Measurements from ENCODE around the gene SCUBE2. TPM values are rescaled to one million over a fixed set of nuclear protein-coding genes. Genes with fewer than 3 reads are reported as not detected.

The SCUBE2 gene
- total and polyA plus RNA-seq, 2 donors (not counting 1 experiment from before 2014, with no cell fraction given): not detected

- Histone ChIP-seq H3K79me2 (ENCODE audit: control insufficient read depth, insufficient read depth, low read length) (no peaks in the 10 kb centered on the region), H4K20me1 (ENCODE audit: control insufficient read depth, insufficient read depth, low read length, poor library complexity, severe bottlenecking) (no peaks in the 10 kb centered on the region), H3K4me3 (ENCODE audit: control extremely low read depth in 1 of 5, extremely low read depth in 1 of 5, insufficient read depth in 1 of 5, low read depth in 2 of 5, low read length in 4 of 5) (no peak overlapping the region), H3K4me1 (ENCODE audit: control insufficient read depth in 2 of 2, insufficient read depth in 2 of 2, low read length in 2 of 2) (no peaks in the 10 kb centered on the region), H3K9me3 (ENCODE audit: control extremely low read depth in 1 of 3, control insufficient read depth in 2 of 3, insufficient read depth in 1 of 3, low read length in 2 of 3) (no peaks in the 10 kb centered on the region), H3K27ac (ENCODE audit: low read length in 2 of 2) (no peak overlapping the region), H3K9ac (ENCODE audit: low read length) (no peak overlapping the region), H2AFZ (ENCODE audit: insufficient read depth, low read depth, low read length, poor library complexity, severe bottlenecking) (no peak overlapping the region), H3K4me2 (replicated peaks; ENCODE audit: low read depth, low read length, poor library complexity, severe bottlenecking) (no peak overlapping the region), H3K27me3 (replicated peaks in 1 of 4; ENCODE audit: control extremely low read depth in 1 of 4, control insufficient read depth in 3 of 4, insufficient read depth in 4 of 4, low read length in 3 of 4) (no peaks in the 10 kb centered on the region), H3K36me3 (replicated peaks in 1 of 2; ENCODE audit: control extremely low read depth in 1 of 2, control insufficient read depth in 1 of 2, extremely low read depth in 1 of 2, insufficient read depth in 2 of 2, low read length in 1 of 2) (peaks cover 1 to 36% of the 10 kb centered on the region in 2 experiments)
- ChIA-PET CTCF (interaction anchor here (0.7 to 3.6 kb wide), 5 partner anchors 10 to 226 kb away, joined by 3 to 43 read pairs (median 22); no protein-coding TSS in a partner anchor), POLR2A (no interaction called here)
- H3K4me1 Mint-ChIP-seq: peaks cover 3% of the 10 kb centered on the region
- TF ChIP-seq EZH2 (IDR thresholded peaks at IDR 0.05; ENCODE audit: borderline replicate concordance, insufficient read depth, low read depth, low read length, poor library complexity, severe bottlenecking): no peak
- TF ChIP-seq CTCF (IDR thresholded peaks at IDR 0.05): no peak
- DNase-seq (no peak), ATAC-seq (ENCODE audit: low read depth) (no peak)
- H3K9me3 Mint-ChIP-seq (ENCODE audit: insufficient read depth): no peaks in the 10 kb centered on the region
- no peak overlapping the region for H3K27ac Mint-ChIP-seq
- H3K4me3 Mint-ChIP-seq: no peak overlapping the region
- intact Hi-C loops (cut with micrococcal nuclease): no loop called here
- 93% methylated on average over 5 of the region's 7 CpGs for WGBS (ENCODE audit: insufficient coverage)
- H3K27me3 Mint-ChIP-seq: no peaks in the 10 kb centered on the region
Observed at GRCh38 chr11:9139628-9140357, 48.4 kb upstream of the SCUBE2 start.
